ENCODE measurements around the gene ETF1. TPM values are rescaled to one million over a fixed set of nuclear protein-coding genes. Genes with fewer than 3 reads are reported as not detected.
"Not testable (repeated sequence)": the region's sequence is repeated elsewhere in the genome, so short reads cannot be mapped to it uniquely, and the experiment has no call there.

Gene ETF1
- total RNA-seq, 4 donors from 2014 or later, result 39.8 to 66.6 (median 54.1) TPM

- H3K36me3 ChIP-seq, result peaks cover 0 to 66% (median 32%) of the 10 kb centered on the region in 4 donors
- H3K27ac ChIP-seq, result no peak overlapping the region
- no peaks in the 10 kb centered on the region for H3K27me3 ChIP-seq
- DNase-seq, result no peak
- intact Hi-C loops (cut with DNase I; ENCODE audit: low total_unique reads), result no loop called here
- 93 to 96% methylated on average over 3 of the region's 3 CpGs for WGBS, 2 donors (ENCODE audit: low coverage in 1 of 2)
- H3K9me3 ChIP-seq, result no peaks in the 10 kb centered on the region
- TF ChIP-seq POLR2A (IDR thresholded peaks at IDR 0.05) (no peak), POLR2AphosphoS5 (IDR thresholded peaks at IDR 0.05) (no peak), EP300 (IDR thresholded peaks at IDR 0.05; ENCODE audit: low read depth) (no peak)
- TF ChIP-seq, protein P1, sequence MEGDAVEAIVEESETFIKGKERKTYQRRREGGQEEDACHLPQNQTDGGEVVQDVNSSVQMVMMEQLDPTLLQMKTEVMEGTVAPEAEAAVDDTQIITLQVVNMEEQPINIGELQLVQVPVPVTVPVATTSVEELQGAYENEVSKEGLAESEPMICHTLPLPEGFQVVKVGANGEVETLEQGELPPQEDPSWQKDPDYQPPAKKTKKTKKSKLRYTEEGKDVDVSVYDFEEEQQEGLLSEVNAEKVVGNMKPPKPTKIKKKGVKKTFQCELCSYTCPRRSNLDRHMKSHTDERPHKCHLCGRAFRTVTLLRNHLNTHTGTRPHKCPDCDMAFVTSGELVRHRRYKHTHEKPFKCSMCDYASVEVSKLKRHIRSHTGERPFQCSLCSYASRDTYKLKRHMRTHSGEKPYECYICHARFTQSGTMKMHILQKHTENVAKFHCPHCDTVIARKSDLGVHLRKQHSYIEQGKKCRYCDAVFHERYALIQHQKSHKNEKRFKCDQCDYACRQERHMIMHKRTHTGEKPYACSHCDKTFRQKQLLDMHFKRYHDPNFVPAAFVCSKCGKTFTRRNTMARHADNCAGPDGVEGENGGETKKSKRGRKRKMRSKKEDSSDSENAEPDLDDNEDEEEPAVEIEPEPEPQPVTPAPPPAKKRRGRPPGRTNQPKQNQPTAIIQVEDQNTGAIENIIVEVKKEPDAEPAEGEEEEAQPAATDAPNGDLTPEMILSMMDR (IDR thresholded peaks at IDR 0.05), result no peak
- no peaks in the 10 kb centered on the region for H3K4me1 ChIP-seq
- H3K4me3 ChIP-seq, result no peak overlapping the region
- in situ Hi-C loops (cut with MboI; ENCODE audit: low pct_ligation_motif_present in 1 of 4, low pct_unique_long_range_greater_than_20kb in 1 of 4, low sequenced_read_pairs in 3 of 4), result no loop called here
Observed at GRCh38 chr5:138515556-138516245, 27.3 kb downstream of the ETF1 start.

DNA sequence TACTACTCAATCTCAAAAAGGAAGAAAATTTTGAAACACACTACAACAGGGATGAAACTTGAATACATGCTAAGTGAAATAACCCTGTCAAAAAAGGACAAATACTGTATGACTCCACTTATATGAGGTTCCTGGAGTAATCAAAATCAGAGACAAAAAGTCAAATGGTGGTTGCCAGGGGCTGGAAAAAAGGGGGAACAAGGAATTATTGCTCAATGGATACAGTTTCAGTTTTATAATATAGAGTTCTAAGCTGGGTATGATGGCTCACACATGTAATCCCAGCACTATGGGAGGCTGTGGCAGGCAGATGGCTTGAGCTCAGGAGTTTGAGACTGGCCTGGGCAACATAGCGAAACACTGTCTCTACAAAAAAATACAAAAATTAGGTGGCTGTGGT, 29.0 kb downstream of the ETF1 start:
- TF ChIP-seq POLR2A (IDR thresholded peaks at IDR 0.05) (no peak), POLR2AphosphoS5 (IDR thresholded peaks at IDR 0.05) (no peak), EP300 (IDR thresholded peaks at IDR 0.05; ENCODE audit: low read depth) (no peak)
- TF ChIP-seq, protein P1 (IDR thresholded peaks at IDR 0.05), result no peak
- in situ Hi-C loops (cut with MboI; ENCODE audit: low pct_ligation_motif_present in 1 of 4, low pct_unique_long_range_greater_than_20kb in 1 of 4, low sequenced_read_pairs in 3 of 4) (no loop called here), intact Hi-C loops (cut with DNase I; ENCODE audit: low total_unique reads) (no loop called here)
- H3K9me3 ChIP-seq, result no peaks in the 10 kb centered on the region
- H3K4me1 ChIP-seq, result no peaks in the 10 kb centered on the region
- no peak overlapping the region for H3K27ac ChIP-seq
- H3K27me3 ChIP-seq, result no peaks in the 10 kb centered on the region
- DNase-seq, result no peak
- 100% methylated on average over 1 of the region's 1 CpG; no CpG with 5 or more reads in 1 of the 2 donors for WGBS, 2 donors (ENCODE audit: low coverage in 1 of 2)
- H3K4me3 ChIP-seq, result no peak overlapping the region
- peaks cover 0 to 80% (median 36%) of the 10 kb centered on the region in 4 donors for H3K36me3 ChIP-seq

- TF ChIP-seq POLR2A (IDR thresholded peaks at IDR 0.05) (no peak), EP300 (IDR thresholded peaks at IDR 0.05; ENCODE audit: low read depth) (no peak), POLR2AphosphoS5 (IDR thresholded peaks at IDR 0.05) (no peak)
- TF ChIP-seq, protein P1 (IDR thresholded peaks at IDR 0.05), result no peak
- no peaks in the 10 kb centered on the region for H3K9me3 ChIP-seq
- H3K27ac ChIP-seq, result no peak overlapping the region
- DNase-seq, result no peak
- H3K4me3 ChIP-seq, result no peak overlapping the region
- in situ Hi-C loops (cut with MboI; ENCODE audit: low pct_ligation_motif_present in 1 of 4, low pct_unique_long_range_greater_than_20kb in 1 of 4, low sequenced_read_pairs in 3 of 4) (no loop called here), intact Hi-C loops (cut with DNase I; ENCODE audit: low total_unique reads) (no loop called here)
- peaks cover 0 to 6% (median 2%) of the 10 kb centered on the region in 4 donors for H3K4me1 ChIP-seq
- no peaks in the 10 kb centered on the region for H3K27me3 ChIP-seq
- 68 to 69% methylated on average over 2 to 3 of the region's 3 CpGs for WGBS, 2 donors (ENCODE audit: low coverage in 1 of 2)
- H3K36me3 ChIP-seq, result peaks cover 0 to 53% (median 19%) of the 10 kb centered on the region in 4 donors
Observed at GRCh38 chr5:138508958-138509357, 34.1 kb downstream of the ETF1 start.

GRCh38 chr5:138507485-138507884, 35.6 kb downstream of the ETF1 start:
- 88 to 91% methylated on average over 8 of the region's 8 CpGs for WGBS, 2 donors (ENCODE audit: low coverage in 1 of 2)
- DNase-seq; H3K9me3 ChIP-seq; H3K27ac ChIP-seq; H3K27me3 ChIP-seq; H3K4me1 ChIP-seq; H3K4me3 ChIP-seq; intact Hi-C loops (cut with DNase I; ENCODE audit: low total_unique reads); in situ Hi-C loops (cut with MboI; ENCODE audit: low pct_ligation_motif_present in 1 of 4, low pct_unique_long_range_greater_than_20kb in 1 of 4, low sequenced_read_pairs in 3 of 4): not testable (repeated sequence)
- peaks cover 0 to 42% (median 12%) of the 10 kb centered on the region in 4 donors for H3K36me3 ChIP-seq
